Measurements from ENCODE around the gene KRI1.

- TF ChIP-seq CTCF (conservative IDR thresholded peaks at IDR 0.05; ENCODE audit: low read length) = no peak
- TF ChIP-seq EZH2phosphoT487 (IDR thresholded peaks at IDR 0.05; ENCODE audit: borderline replicate concordance) = no peak
Observed at GRCh38 chr19:10544753-10545251, 21.0 kb downstream of the KRI1 start.
